Activated CD8-positive, alpha-beta memory T cell treated with anti-CD3 and anti-CD28 coated beads for 24 hours (primary cell): ENCODE measurements around the gene DOC2A.

Source experiments
- DNase-seq: peaks from one replicate; pipeline ENCODE4 v3.0.0-alpha.2; 2020

DOC2A gene

DNA sequence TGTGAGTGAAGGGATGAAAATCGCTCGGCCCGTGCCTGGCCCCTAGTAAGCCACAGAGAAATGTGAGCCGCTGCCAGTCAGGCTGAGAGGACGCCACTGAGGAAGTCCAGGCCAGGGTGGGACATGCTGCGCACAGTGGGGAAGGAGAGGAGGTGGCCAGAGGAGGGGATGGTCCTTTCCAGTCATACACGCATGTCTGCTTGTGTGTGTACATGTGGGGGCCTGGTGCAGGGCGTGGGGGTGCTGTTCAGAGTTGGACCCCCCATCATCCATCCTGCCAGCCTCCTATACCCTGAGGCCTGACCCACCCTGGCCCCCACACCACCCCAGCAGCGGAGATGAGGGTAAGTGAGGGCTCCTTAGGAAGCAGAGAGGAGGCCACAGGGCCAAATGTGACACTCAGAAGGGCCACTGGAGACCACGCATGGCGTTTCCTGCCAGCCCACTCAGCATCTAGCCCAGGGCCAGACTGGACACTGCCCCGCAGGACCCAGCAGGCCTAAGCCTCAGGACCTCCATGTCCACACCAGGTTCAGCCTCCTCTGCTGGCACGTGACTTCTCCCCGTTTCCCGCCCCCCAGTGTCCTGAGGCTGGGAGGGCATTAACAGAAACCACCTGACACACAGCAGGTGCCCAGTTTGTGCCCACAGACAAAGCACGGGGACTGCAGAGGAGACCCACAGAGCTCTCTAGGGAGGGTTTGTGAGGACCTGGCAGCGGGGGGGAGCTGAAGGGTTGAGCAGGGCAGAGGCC is 7.0 kb downstream of the DOC2A start:
- no peak for DNase-seq

DNA sequence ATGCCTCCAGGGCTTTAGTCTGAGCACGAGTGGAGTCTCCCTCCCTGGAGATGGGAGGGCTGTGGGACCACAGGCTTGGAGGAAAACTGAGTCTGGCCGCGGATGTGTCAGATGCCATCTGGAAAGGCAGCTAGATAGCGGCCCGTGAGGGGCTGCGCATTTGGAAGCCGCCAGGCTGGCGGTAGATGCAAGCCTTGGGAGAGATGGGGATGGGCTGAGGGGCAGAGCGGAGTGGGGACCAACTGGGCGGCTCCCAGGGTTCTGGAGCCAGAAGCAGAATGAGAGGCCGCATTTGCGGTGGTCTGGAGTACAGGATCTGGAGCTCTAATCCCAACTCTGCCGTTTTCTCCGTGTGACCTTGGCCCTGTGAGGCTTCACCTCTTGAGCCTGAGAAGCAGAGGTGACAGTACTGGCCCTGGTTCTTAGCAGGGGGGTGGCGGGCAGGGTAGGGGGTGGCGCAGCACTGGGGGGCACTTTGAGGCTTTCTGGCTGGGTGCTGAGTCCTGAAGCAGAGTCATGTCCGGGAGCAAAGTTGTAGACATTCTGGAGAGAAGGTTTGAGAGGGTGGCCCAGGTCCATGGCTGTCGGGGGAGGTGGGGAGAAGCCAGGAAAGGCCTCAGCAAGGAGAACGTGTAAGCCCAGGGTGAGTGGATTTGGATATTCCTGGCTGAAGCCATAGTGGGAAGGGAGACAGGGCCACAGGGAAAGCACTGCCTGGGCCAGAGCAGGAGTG is 8.0 kb downstream of the DOC2A start:
- DNase-seq: no peak

GRCh38 chr16:30000735-30001631 is 9.8 kb downstream of the DOC2A start:
- DNase-seq: no peak

GRCh38 chr16:29999605-30000004 is 11.2 kb downstream of the DOC2A start:
- no peak for DNase-seq

DNA sequence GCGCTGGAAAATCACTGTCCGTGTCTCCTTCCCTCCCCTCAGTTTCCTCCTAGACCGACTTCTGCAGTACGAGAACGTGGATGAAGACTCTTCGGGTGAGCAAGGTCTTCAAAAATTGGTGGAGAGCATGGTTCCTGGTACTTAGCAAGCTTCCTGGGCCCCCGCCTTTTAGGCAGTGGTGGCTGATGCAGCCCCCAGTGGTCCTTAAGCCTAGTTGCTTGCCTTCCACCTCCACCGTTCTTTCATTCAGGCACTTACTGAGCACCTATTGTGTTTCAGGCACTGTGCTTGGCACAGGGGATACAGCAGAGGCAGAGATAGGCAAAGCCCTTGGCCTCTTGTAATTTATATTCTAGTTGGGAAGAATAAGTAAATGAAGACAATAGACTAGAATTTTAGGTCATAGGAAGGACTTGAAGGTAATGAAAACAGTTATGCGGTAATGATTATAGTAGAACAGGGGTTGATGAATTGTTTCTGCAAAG is 14.0 kb downstream of the DOC2A start:
- DNase-seq: no peak

DNA sequence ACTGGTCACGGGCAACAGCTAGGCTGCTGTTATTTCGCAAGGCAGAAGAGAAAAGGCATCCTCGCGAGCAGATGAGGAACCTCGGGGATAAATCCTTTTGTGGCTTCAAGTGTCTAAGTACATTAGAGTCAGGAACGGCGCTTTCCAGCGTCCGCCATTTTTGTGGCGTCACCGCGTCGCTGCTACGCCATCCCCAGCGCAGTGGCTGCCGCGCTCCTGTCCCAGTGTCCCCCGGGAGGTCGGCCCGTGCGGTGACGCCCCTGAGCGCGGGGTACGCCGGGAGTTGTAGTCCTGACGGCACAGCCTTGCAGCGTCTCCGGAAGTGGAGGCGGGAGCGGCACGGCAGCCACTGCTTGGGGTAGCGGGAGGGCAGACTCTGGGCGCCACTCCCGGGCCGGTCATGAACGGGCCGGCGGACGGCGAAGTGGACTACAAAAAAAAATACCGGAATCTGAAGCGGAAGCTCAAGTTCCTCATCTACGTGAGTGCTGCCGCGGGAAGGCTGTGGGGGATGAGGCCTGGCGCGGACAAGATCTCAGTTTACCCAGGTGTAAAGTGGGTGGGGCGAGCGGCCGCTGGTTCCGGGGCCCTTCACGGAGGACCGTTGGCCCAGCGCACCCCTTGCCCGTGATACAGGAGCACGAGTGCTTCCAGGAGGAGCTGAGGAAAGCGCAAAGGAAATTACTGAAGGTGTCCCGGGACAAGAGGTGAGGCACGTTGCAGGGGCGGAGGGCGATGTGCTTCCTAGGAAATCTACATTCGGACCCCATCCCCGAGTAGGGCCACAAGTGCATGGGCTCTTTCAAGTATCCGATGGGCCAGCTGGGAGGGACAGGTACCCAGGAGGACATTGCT is 14.7 kb downstream of the DOC2A start, which contains the start of gene INO80E:
Gene INO80E, plus strand, starts transcription at position 331 of the 855 bp plus-strand sequence. Its CDS starts 70 bp downstream, at position 401.
- DNase-seq: peak; percentile 99

GRCh38 chr16:29995324-29995910 is 15.4 kb downstream of the DOC2A start, which contains the start of gene HIRIP3:
TSS of gene HIRIP3 (minus strand) at chr16:29995617. CDS start at chr16:29995605, 12 bp downstream.
- DNase-seq: peak; percentile 94

- no peak for DNase-seq
Measured at GRCh38 chr16:29994600-29995323, 16.1 kb downstream of the DOC2A start.

GRCh38 chr16:29993903-29994599 is 16.8 kb downstream of the DOC2A start:
- no peak for DNase-seq

DNA sequence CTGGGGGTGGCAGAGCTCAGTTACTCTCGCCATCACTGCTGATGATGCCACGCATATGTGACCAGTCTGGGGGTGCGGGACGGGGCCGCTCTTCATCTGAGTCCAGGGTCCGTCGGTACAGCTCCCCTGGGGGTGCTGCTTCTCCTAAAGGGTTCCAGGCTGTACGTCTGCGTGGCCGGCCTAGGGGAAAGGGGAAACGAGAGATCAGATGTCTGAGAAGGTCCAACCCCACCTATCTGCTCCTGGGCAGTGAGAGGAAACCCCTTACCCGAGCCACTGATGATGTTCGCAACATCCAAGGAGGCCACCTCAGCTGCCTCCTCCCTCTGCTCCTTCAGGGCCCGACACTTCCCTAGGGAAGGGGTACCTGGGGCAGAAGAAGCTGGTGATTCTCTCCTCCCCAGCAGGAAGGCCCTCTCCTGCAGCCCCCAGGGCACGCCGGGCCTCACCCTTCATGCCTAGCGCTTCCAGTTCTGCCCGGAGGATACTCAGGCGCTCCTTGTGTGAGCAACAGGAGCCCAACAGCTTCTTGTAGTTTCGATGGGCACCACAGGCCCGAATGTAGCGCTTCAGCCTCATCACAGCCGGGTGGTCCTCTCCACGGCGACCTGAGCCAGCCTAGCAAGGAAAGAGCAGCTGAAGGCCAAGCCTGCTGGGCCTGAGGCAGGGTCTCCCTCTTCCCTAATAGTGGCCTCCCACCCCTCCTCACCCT is 17.5 kb downstream of the DOC2A start:
- no peak for DNase-seq

DNA sequence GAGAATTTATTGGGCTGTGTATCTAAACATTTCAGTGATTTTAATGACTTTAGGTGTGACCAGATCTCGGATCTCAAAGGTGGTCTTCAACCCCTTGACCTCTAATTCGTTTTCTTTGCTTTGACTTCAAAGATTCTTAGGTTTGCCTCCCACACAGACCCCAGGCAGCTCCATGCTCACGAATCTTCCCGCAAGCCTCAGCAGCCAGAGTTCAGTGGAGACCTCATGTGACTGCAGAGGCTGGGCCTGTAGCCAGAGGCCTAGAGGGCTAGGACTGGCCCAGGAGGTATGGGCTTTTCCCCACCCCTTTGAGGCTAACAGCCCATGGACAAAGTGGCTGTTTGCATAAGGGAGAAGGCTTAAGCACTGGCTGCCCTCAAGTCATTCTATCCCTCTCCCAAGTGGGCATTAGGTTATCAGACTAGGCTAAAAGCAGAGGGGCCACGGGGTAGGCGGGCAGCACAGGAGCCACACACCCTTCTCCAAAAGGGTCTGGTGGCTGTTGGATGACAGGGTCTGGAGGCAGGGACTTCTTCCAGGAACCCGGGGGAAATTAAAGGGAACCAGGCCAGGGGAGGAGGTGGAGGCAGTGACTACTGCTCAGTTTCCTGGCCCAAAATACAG is 18.4 kb downstream of the DOC2A start:
- no peak for DNase-seq

DNA sequence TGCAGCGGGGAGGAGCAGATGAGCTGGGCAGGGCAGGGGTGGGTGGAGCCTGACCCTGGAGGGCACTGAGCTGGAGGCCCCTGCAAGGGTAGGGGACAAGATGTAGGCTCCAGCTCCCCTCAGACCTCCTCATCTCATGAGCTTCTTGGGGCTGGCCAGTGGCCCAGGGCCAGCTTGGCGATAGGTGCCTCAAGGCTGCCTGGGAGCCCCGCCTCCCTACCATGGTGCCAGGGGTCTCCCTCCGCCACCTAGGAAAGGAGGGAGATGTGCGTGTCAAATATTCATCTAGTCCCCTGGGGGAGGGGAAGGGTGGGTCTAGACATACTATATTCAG is 19.3 kb downstream of the DOC2A start:
- peak; percentile 55 for DNase-seq

GRCh38 chr16:29990883-29991570 is 19.8 kb downstream of the DOC2A start:
- DNase-seq: peak; percentile 52

- no peak for DNase-seq
Measured at GRCh38 chr16:29990034-29990433, 20.8 kb downstream of the DOC2A start.

- no peak for DNase-seq
Measured at GRCh38 chr16:29989111-29989858, 21.5 kb downstream of the DOC2A start.

- DNase-seq: no peak
Measured at GRCh38 chr16:29988346-29989075, 22.3 kb downstream of the DOC2A start.
